Activated effector memory CD4-positive, alpha-beta T cell treated with anti-CD3 and anti-CD28 coated beads, Interleukin-2, amount 50 U/mL, for 16 hours (primary cell): ENCODE data around the gene AHI1.

Experiments used
- DNase-seq: peaks from one replicate; pipeline ENCODE4 v3.0.0-alpha.2; 2020

The AHI1 gene

DNA sequence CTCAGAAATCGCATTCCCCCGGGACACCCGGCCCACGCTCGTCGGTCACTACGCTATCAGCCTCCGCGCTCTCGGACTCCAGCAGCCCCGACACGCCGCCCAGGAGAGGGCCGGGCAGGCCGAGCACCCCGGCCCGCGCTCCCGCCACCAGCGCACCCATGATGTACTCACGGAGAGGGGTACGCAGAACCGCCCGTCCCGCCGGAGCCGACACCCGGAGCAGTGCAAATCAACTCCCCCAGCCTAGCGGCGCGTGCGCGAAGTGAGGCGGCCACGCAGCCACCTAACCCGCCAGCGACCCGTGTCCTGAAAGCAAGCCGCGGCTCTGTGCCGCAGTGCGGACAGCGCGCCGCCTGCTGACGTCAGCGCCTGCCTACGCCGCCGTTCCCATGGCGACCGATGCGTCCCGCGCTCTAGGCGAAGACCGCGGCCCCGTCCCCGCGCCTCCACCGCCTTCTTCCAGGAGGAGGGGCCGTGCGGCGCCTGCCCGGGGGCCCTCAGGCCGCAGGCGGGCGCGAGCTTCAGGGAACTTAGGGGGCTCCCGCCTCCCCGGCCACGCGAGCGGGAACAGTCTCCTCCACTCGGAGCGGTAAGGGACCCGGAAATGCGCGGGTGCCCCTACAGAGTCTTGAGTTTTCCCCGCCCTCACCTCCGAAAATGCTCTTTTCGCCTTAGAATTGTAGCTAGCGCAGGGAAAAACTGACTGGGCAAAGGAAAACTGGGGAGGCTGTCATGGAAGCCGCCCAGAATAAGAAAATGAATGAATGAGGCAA lies at the start of gene AHI1:
AHI1 (minus strand) TSS at position 329 of the 773 bp plus-strand sequence. CDS start 5,503 bp downstream, outside the sequence.
- DNase-seq: peak; percentile 96

GRCh38 chr6:135546680-135547418 lies 49.3 kb upstream of the AHI1 start:
- DNase-seq: no peak

DNA sequence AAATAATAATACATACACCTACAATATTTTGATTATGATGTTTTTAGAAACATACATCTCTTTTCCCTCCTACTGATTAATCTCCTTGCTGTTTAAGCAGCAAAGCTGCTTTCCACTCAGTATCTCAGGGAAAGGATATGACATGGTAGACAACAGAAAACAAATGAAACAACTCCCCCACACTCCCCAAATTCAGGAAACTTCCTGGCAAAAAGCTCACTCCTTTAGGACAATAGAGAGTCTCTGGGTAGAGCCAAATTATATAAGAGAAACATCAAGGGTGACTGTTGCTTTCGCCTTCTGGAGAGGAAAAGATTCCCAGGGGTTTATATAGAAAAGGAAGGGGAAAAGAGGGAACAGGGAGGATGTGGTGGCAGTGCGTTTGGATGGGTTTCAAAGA lies 48.7 kb upstream of the AHI1 start:
- no peak for DNase-seq

- no peak for DNase-seq
These were observed 42.8 kb upstream of the AHI1 start for GRCh38 chr6:135540207-135540840.

GRCh38 chr6:135537741-135538301 lies 40.3 kb upstream of the AHI1 start:
- peak; percentile 66 for DNase-seq

- no peak for DNase-seq
These were observed 38.5 kb upstream of the AHI1 start for GRCh38 chr6:135535989-135536414.

DNA sequence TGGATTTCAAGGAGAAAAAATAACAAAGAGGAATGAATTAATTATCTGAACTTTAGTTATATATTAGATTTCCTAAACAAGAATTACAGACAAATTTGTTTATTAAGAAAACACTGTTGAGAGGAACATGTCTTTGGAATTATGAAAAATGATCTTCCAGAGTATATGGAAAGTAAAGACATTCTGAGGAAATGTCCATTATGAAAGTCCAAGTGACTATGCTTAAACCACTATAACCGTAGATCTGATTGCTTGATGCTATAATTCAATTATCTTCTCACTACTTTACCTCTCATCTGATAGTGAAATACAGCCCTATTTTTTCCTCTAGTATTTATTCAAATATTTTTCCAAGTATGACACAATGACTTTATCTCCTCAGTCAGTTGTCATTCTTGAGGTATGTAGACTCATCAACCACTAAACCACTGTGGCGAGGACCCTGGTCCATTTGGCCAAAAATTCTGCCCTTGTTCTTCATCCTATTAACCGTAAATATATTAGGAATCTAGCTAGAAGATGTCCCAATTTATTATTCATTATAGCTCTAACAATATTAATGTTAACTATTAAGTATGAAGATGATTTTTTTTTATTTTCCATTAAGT lies 37.3 kb upstream of the AHI1 start:
- DNase-seq: no peak

GRCh38 chr6:135532559-135532958 lies 35.0 kb upstream of the AHI1 start:
- DNase-seq: no peak

DNA sequence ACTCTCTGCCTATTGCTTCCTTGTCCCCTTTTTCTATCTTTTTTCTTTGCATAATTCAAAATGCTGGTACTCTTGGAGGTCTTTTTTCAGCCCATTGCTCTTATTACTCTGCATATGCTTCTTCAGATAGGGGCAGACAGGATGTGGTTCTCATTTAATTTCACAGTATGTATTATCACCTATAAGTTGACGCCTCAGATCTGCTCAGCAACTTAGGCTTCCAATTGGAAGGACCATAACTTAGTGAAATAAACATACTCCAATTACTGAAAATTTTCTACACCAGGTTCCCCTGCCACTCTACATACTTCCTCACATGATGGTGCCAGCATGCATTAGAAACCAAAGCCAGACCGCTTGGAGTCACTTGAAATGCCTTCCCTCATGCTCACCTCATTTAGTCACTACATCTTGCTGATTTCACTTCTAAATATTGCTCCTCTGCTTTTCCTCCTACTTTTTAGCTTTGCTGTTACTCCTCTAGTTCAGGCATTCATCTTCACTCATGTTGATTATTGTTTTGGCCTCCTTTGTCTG lies 34.5 kb upstream of the AHI1 start:
- no peak for DNase-seq

GRCh38 chr6:135530113-135530512 lies 32.6 kb upstream of the AHI1 start:
- no peak for DNase-seq

DNA sequence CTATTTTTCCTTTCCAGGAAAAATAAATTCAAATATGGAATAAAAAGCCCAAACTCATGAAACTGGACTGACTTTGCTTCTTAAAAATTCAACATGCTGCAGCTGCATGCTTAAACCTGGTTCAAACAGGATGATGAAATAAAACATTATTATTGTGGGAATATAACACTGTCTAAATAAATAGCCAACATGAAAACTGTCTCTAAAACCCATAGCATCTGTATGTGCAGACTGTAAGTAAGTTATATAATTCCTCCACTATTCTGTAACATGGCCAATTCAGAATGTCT lies 30.4 kb upstream of the AHI1 start:
- DNase-seq: no peak

GRCh38 chr6:135527116-135527959 lies 29.8 kb upstream of the AHI1 start:
- no peak for DNase-seq

- DNase-seq: no peak
These were observed 28.1 kb upstream of the AHI1 start for GRCh38 chr6:135525594-135525993.

GRCh38 chr6:135522965-135523692 lies 25.6 kb upstream of the AHI1 start:
- DNase-seq: no peak

- DNase-seq: no peak
These were observed 23.9 kb upstream of the AHI1 start for GRCh38 chr6:135521431-135521830.

DNA sequence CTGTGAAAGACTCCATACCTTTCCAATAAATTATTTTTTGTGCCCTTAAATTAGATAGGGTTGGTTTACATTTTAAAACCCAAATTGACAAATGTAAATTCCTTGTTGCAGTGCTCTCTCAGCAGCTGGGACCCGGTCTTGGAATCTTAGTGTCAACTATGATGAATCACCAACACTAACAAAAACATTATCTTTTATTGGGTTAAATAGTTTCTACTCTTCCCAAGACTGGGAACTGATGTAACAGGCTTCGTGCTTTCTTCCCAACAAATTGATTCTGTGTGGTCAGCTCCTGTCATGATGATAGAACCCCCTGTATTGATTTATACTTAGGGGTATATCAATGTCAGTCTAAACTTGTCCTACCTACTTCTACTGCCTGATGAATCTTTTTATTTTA lies 23.2 kb upstream of the AHI1 start:
- no peak for DNase-seq

DNA sequence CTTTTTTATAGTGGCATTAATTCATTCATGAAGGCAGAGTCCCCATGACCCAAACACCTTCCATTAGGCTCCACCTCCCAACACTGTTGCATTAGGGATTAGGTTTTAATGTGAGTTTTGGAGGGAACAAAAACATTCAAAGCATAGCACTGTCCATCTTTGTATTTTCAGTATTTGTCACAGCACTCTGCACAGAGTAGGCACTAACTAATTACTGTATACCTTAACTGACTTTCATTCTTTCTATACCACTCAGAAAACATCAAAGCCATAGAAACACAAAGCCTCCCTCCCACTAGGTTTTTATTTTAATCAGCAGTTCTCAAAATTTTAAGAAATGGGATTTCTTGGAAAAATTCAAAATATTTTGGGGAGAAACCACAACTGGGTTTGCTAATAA lies 21.8 kb upstream of the AHI1 start:
- no peak for DNase-seq

DNA sequence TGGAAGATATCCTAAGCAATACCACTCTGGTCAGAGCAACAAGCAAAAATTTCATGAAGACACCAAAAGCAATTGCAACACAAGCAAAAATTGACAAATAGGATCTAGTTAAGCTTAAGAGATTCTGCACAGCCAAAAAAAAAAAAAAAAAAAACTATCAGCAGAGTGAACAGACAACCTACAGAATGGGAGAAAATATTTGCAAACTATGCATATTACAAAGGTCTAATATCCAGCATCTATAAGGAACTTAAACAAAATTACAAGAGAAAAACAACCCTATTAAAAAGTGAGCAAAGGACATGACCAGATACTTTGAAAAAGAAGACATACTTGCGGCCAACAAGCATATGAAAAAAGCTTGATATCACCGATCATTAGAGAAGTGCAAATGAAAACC lies 20.0 kb upstream of the AHI1 start:
- no peak for DNase-seq

- DNase-seq: no peak
These were observed 17.2 kb upstream of the AHI1 start for GRCh38 chr6:135514706-135515105.

- no peak for DNase-seq
These were observed 8.9 kb upstream of the AHI1 start for GRCh38 chr6:135506270-135506997.

GRCh38 chr6:135505648-135506047 lies 8.1 kb upstream of the AHI1 start:
- DNase-seq: no peak
